ENCODE data around the gene SNN.

Gene SNN

DNA sequence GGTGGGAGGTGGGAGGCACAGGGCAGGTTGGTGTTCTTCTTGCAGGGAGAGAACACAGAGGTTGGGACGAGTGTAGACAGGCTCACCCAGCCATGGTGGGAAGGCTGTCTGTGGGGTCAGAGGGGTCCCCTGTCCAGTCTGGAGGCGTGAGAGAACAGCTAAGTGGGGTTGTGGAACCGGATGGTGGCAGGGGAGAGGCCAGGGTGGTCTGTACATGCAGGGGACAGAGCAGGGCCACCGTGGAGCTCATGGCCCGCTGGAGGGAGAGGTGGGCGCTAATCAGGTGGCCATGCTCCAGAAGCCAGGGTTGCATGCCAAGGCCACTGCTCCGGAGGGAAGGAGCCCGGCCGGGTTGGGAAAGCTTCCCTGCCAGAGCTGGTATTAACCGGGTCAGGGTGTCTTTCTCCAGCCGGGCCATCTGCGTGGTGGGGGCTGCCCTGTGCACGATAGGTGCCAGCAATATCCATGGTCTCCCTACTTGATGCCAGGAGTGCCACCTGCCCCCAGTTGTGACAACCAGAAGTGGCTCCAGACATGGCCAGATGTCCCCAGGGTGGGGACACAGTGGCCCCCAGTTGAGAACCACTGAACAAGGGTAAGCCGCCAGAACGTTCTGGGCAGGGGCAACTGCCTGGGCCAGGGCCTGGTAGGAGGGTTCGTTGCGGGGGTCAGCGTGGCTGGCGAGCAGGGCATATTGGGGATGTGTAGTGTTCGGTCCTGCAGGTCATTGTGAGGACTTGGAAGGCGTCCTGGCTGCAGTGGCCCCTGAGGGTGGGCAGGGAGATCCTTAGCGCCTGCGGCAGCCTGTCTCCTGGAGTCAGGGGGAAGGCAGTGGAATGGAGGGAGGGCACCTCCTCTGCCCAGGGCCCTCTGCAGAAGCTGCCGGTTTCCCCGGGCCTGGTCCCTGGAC, 5.1 kb downstream of the SNN start:
- Histone ChIP-seq H3K36me3 (ENCODE audit: control insufficient read depth, insufficient read depth, low read length) (no peaks in the 10 kb centered on the region), H3K4me3 (ENCODE audit: low read depth, low read length) (no peak overlapping the region), H3K27me3 (ENCODE audit: control insufficient read depth, insufficient read depth, low read length) (no peaks in the 10 kb centered on the region), H3K4me1 (peaks cover 9% of the 10 kb centered on the region), H3K9me3 (ENCODE audit: control insufficient read depth, low read length) (no peaks in the 10 kb centered on the region), H3K79me2 (no peaks in the 10 kb centered on the region), H2AFZ (no peak overlapping the region), H3K9ac (no peak overlapping the region), H3K4me2 (ENCODE audit: low read length) (no peak overlapping the region), H3K27ac (no peak overlapping the region)
- TF ChIP-seq, protein P1, sequence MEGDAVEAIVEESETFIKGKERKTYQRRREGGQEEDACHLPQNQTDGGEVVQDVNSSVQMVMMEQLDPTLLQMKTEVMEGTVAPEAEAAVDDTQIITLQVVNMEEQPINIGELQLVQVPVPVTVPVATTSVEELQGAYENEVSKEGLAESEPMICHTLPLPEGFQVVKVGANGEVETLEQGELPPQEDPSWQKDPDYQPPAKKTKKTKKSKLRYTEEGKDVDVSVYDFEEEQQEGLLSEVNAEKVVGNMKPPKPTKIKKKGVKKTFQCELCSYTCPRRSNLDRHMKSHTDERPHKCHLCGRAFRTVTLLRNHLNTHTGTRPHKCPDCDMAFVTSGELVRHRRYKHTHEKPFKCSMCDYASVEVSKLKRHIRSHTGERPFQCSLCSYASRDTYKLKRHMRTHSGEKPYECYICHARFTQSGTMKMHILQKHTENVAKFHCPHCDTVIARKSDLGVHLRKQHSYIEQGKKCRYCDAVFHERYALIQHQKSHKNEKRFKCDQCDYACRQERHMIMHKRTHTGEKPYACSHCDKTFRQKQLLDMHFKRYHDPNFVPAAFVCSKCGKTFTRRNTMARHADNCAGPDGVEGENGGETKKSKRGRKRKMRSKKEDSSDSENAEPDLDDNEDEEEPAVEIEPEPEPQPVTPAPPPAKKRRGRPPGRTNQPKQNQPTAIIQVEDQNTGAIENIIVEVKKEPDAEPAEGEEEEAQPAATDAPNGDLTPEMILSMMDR (IDR thresholded peaks at IDR 0.05), result no peak

DNA sequence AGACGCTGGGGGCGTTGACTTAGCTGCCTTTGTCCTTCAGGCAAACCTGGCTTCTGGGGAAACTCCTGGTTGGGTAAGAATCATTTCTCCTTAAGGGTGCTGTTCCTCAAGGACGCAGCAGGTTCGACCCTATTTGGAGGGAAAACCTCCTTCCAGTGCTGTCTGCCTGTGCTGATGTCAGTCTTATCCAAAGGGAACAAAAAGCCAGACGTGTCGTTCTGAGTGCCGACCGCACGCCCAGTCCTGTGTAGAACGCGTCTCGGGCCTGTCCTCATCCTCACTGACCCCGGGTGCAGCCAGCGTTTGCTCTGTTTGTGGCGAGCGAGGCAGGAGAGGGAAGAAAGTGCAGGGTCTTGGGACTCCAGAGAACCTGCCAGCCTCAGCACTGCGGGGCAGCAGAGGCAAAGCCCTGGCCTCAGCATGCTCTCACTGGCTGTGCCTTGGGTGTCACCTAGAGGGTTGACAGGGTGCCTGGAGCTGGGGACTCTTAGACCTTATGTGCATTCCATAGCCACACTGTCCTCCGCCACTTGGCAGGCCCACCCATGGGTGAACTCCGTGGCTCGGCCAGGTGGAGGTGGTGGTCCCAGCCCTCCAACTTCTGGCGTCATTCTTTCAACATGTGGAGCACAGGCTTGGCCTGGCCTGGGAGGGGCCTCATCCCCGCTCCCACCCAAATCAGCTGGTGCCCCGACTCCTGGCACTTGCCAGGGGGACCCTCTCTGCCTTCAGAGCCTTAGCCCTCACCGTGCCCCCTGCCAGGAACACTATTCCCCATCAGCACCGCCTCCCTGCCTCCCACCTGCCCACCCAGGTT, 6.0 kb downstream of the SNN start:
- Histone ChIP-seq H3K9ac (no peak overlapping the region), H3K27me3 (ENCODE audit: control insufficient read depth, insufficient read depth, low read length) (no peaks in the 10 kb centered on the region), H2AFZ (no peak overlapping the region), H3K4me3 (ENCODE audit: low read depth, low read length) (no peak overlapping the region), H3K79me2 (no peaks in the 10 kb centered on the region), H3K36me3 (ENCODE audit: control insufficient read depth, insufficient read depth, low read length) (no peaks in the 10 kb centered on the region), H3K4me1 (peaks cover 8% of the 10 kb centered on the region), H3K4me2 (ENCODE audit: low read length) (no peak overlapping the region), H3K9me3 (ENCODE audit: control insufficient read depth, low read length) (no peaks in the 10 kb centered on the region), H3K27ac (no peak overlapping the region)
- TF ChIP-seq, protein P1 (IDR thresholded peaks at IDR 0.05), result no peak

DNA sequence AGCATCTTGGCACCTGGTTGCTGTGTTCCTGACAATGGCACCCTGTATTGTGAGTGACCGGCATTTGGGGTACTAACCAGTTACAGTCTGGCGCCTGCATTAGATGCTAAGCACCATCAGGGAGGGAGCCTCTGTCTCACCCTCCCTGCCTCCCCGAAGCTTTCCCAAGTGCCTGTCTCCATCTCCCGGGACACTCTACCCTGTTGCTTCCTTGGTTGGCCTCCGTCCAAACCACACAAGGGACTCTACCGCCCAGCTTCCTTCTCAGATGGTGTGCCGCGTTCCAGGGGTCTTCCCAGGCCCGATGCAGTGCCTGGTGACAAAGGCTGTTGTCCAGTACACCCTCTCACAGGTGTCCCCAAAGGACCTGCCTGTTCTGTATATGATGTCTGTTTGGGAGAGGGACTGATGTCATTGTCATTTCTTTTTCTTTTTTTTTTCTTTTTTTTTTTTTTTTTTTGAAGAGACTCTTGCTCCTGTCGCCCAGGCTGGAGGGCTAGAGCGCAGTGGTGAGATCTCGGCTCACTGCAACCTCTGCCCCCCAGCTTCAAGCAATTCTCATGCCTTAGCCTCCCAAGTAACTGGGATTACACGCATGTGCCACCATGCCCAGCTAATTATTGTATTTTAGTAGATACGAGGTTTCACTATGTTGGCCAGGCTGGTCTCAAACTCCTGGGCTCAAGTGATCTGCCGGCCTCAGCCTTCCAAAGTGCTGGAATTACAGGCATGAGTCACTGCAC, 6.7 kb downstream of the SNN start:
- no peaks in the 10 kb centered on the region for H3K36me3 ChIP-seq (ENCODE audit: control insufficient read depth, insufficient read depth, low read length)
- no peak overlapping the region for H3K4me2 ChIP-seq (ENCODE audit: low read length)
- no peak overlapping the region for H3K4me3 ChIP-seq (ENCODE audit: low read depth, low read length)
- peaks cover 2% of the 10 kb centered on the region for H3K4me1 ChIP-seq
- no peak overlapping the region for H3K9ac ChIP-seq
- H3K27me3 ChIP-seq (ENCODE audit: control insufficient read depth, insufficient read depth, low read length), result no peaks in the 10 kb centered on the region
- H3K27ac ChIP-seq, result no peak overlapping the region
- TF ChIP-seq, protein P1 (IDR thresholded peaks at IDR 0.05), result no peak
- no peaks in the 10 kb centered on the region for H3K9me3 ChIP-seq (ENCODE audit: control insufficient read depth, low read length)
- H3K79me2 ChIP-seq, result no peaks in the 10 kb centered on the region
- no peak overlapping the region for H2AFZ ChIP-seq

DNA sequence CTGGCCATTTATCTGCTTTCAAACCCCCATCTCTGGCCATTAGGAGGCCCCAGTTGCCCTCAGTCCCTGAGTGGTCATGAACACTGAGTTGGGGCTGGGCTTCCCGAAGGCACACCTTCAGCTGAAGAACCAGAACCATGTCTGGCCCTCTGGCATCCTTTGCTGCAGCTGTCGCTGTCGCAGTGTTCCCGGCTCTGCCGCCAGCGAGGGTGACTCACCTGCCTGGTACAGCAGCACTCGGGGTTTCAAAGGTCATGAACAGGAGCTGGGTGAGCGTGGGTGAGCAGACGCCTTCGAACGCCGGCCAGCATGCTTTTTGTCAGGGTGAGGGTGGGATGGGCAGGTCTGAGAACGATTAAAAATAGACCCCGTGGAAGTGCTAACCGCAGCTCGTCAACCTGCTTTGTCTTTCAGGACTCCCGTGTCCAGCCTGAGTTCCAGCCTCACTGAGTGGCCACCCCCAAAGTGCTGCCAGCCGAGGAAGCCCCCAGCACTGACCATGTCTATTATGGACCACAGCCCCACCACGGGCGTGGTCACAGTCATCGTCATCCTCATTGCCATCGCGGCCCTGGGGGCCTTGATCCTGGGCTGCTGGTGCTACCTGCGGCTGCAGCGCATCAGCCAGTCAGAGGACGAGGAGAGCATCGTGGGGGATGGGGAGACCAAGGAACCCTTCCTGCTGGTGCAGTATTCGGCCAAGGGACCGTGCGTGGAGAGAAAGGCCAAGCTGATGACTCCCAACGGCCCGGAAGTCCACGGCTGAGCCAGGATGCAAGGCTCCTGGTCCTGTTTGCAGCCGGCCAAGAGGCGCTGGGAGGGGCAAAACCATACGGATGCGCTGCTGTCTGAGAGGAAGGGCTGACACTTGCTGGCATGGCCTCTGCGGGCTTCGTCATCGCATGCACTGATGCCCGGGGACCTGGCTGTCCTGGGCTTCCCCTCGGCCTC, 7.6 kb downstream of the SNN start:
- Histone ChIP-seq H3K4me1 (no peaks in the 10 kb centered on the region), H3K27ac (no peak overlapping the region), H2AFZ (no peak overlapping the region), H3K4me3 (ENCODE audit: low read depth, low read length) (no peak overlapping the region), H3K27me3 (ENCODE audit: control insufficient read depth, insufficient read depth, low read length) (no peaks in the 10 kb centered on the region), H3K79me2 (no peaks in the 10 kb centered on the region), H3K36me3 (ENCODE audit: control insufficient read depth, insufficient read depth, low read length) (no peaks in the 10 kb centered on the region), H3K9me3 (ENCODE audit: control insufficient read depth, low read length) (no peaks in the 10 kb centered on the region), H3K4me2 (ENCODE audit: low read length) (no peak overlapping the region), H3K9ac (no peak overlapping the region)
- TF ChIP-seq, protein P1 (IDR thresholded peaks at IDR 0.05), result no peak
